Measurements from ENCODE around the gene PBX2.

Gene PBX2

DNA sequence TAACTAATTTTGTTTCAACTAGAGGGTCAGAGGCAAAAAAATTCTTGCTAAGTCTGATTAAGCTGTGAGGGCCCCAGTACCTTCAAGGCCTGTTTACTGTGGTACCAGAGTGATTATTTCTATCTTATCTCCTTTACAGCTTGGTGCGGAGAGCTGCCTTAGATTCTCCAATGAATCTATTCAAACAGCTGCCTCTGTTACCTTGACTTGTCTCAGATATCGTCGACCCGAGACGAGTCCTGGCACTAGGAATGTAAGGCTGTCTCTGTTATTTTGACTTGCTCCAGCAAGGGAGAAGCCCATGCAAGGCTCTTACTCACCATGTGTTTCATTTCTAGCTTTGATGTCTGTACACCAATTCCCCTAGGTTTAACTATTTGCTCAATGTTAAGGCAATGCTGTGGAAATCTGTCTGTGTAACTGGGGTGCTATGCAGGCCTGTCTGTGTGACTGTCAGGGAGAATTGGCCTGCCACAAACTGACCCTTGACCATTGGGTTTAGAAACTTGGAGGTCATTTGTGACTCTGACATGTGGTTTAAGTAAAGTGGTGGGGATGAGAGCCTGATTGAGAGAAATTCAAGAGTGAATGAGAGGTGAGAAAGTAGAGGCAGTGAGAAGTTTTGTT lies 49.5 kb downstream of the PBX2 start:
- no peak overlapping the region for H3K27ac ChIP-seq
- in situ Hi-C loops (cut with HindIII; ENCODE audit: low pct_ligation_motif_present, low sequenced_read_pairs): no loop called here
- no peak for DNase-seq
- TF ChIP-seq, protein P1, sequence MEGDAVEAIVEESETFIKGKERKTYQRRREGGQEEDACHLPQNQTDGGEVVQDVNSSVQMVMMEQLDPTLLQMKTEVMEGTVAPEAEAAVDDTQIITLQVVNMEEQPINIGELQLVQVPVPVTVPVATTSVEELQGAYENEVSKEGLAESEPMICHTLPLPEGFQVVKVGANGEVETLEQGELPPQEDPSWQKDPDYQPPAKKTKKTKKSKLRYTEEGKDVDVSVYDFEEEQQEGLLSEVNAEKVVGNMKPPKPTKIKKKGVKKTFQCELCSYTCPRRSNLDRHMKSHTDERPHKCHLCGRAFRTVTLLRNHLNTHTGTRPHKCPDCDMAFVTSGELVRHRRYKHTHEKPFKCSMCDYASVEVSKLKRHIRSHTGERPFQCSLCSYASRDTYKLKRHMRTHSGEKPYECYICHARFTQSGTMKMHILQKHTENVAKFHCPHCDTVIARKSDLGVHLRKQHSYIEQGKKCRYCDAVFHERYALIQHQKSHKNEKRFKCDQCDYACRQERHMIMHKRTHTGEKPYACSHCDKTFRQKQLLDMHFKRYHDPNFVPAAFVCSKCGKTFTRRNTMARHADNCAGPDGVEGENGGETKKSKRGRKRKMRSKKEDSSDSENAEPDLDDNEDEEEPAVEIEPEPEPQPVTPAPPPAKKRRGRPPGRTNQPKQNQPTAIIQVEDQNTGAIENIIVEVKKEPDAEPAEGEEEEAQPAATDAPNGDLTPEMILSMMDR (IDR thresholded peaks at IDR 0.05; ENCODE audit: low read depth, low read length, missing control alignments): no peak
- H3K4me3 ChIP-seq (ENCODE audit: low read depth, low read length): no peak overlapping the region
- no peaks in the 10 kb centered on the region for H3K36me3 ChIP-seq (replicated peaks)
- H3K27me3 ChIP-seq (replicated peaks): no peaks in the 10 kb centered on the region

DNA sequence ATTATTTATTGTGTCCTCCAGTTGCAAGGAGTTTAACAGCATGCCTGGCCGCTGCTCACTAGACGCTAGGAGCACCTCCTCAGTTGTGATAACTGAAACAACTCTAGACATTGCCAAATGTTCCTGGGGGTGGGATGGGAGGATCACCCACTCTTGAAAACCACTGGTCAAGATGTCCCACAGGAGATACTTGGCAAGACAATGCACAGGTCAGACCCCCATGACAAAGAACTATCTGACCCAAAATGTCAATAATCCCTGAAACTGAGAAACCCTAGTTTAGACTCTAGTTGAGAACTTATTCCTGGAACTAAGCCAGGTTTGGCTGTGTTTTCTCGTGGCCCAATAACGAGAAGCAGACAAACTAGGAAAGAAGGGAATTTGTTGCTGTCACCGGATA lies 50.4 kb downstream of the PBX2 start:
- in situ Hi-C loops (cut with HindIII; ENCODE audit: low pct_ligation_motif_present, low sequenced_read_pairs): no loop called here
- TF ChIP-seq, protein P1 (IDR thresholded peaks at IDR 0.05; ENCODE audit: low read depth, low read length, missing control alignments): no peak
- Histone ChIP-seq H3K27ac (no peak overlapping the region), H3K36me3 (replicated peaks) (no peaks in the 10 kb centered on the region), H3K27me3 (replicated peaks) (no peaks in the 10 kb centered on the region), H3K4me3 (ENCODE audit: low read depth, low read length) (no peak overlapping the region)
- DNase-seq: no peak

DNA sequence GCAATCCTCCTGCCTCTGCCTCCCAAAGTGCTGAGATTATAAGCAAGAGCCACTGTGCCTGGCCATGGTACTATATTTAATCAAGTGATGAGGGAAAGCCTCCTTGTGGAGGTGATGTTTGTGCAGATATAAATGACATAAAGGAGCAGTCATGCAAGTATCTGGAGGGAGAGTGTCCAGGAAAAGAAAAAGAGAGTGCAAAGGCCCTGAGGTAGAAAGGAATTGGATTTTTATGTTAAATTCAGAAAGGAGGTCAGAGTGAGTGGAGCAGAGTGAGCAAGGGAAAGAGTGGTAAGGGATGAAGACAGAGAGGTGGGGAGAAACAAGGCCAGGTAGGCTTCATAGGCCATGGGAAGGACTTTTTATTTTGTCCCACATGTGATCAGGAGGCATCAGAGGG lies 52.5 kb downstream of the PBX2 start:
- TF ChIP-seq, protein P1 (IDR thresholded peaks at IDR 0.05; ENCODE audit: low read depth, low read length, missing control alignments): no peak
- DNase-seq: no peak
- in situ Hi-C loops (cut with HindIII; ENCODE audit: low pct_ligation_motif_present, low sequenced_read_pairs): no loop called here

More for the DNA sequence above, 52.5 kb downstream of the PBX2 start:
- Histone ChIP-seq H3K27me3 (replicated peaks) (no peaks in the 10 kb centered on the region), H3K27ac (no peak overlapping the region), H3K36me3 (replicated peaks) (no peaks in the 10 kb centered on the region), H3K4me3 (ENCODE audit: low read depth, low read length) (no peak overlapping the region)
